ENCODE measurements around the gene HEATR3. TPM values are rescaled to one million over a fixed set of nuclear protein-coding genes. Genes with fewer than 3 reads are reported as not detected.

The HEATR3 gene
- total and polyA plus RNA-seq, 8 donors: 2.5 to 12.2 (median 7.6) TPM

- H3K4me3 ChIP-seq: no peak overlapping the region
- WGBS, 2 donors: 67 to 76% methylated on average over 11 of the region's 11 CpGs
- peaks cover 10 to 15% (median 11%) of the 10 kb centered on the region in 3 donors for H3K4me1 ChIP-seq
- no peak for TF ChIP-seq CTCF (IDR thresholded peaks at IDR 0.05)
- DNase-seq (no peak), FAIRE-seq (no peak), ATAC-seq (no peak)
- H3K36me3 ChIP-seq: no peaks in the 10 kb centered on the region
- no peak overlapping the region for H3K27ac ChIP-seq
- no peaks in the 10 kb centered on the region for H3K9me3 ChIP-seq
- no peaks in the 10 kb centered on the region for H3K27me3 ChIP-seq
- intact Hi-C loops (cut with DNase I): no loop called here
These were observed 41.6 kb upstream of the HEATR3 start for GRCh38 chr16:50024207-50024606.

- WGBS, 2 donors: 1% methylated on average over 44 to 65 of the region's 65 CpGs
- Histone ChIP-seq H3K4me3 (peak within 1 kb of the TSS; percentile 74 to 99 (median 89)), H3K27me3 (no peaks in the 10 kb centered on the region), H3K36me3 (no peaks in the 10 kb centered on the region), H3K4me1 (peaks cover 10 to 15% (median 11%) of the 10 kb centered on the region in 3 donors), H3K9me3 (no peaks in the 10 kb centered on the region), H3K27ac (peak within 1 kb of the TSS; percentile 39 to 78 (median 72))
- DNase-seq (peak; percentile 93 to 98 (median 94)), FAIRE-seq (peak; percentile 78), ATAC-seq (peak; percentile 99 to 100 (median 100))
- peak; percentile 96 to 99 (median 98) for TF ChIP-seq CTCF (IDR thresholded peaks at IDR 0.05)
- intact Hi-C loops (cut with DNase I): no loop called here
These were observed 40.9 kb upstream of the HEATR3 start, which contains the start of gene CNEP1R1 for GRCh38 chr16:50024684-50025536. TSS of gene CNEP1R1 (plus strand) at chr16:50025225. CDS start at chr16:50025316, 91 bp downstream.

- H3K27ac ChIP-seq: peak overlapping the region; percentile 39 to 78 (median 72)
- 0% methylated on average over 17 of the region's 17 CpGs for WGBS, 2 donors
- FAIRE-seq (no peak), ATAC-seq (peak; percentile 16 to 36 (median 26)), DNase-seq (peak in 2 of 6 donors; percentile 20 to 22)
- TF ChIP-seq CTCF (IDR thresholded peaks at IDR 0.05): no peak
- peaks cover 10 to 15% (median 11%) of the 10 kb centered on the region in 3 donors for H3K4me1 ChIP-seq
- intact Hi-C loops (cut with DNase I): no loop called here
- H3K27me3 ChIP-seq: no peaks in the 10 kb centered on the region
- peak overlapping the region; percentile 74 to 99 (median 89) for H3K4me3 ChIP-seq
- H3K9me3 ChIP-seq: no peaks in the 10 kb centered on the region
- no peaks in the 10 kb centered on the region for H3K36me3 ChIP-seq
These were observed 40.2 kb upstream of the HEATR3 start for GRCh38 chr16:50025537-50025931.

- H3K4me3 ChIP-seq: no peak overlapping the region
- H3K36me3 ChIP-seq: peaks cover 0 to 8% (median 0%) of the 10 kb centered on the region in 3 donors
- peaks cover 10 to 15% (median 11%) of the 10 kb centered on the region in 3 donors for H3K4me1 ChIP-seq
- TF ChIP-seq CTCF (IDR thresholded peaks at IDR 0.05): no peak
- no peaks in the 10 kb centered on the region for H3K27me3 ChIP-seq
- ATAC-seq: no peak
- H3K27ac ChIP-seq: no peak overlapping the region
- DNase-seq: no peak
- H3K9me3 ChIP-seq: no peaks in the 10 kb centered on the region
- no peak for FAIRE-seq
- WGBS, 2 donors: 94 to 95% methylated on average over 5 of the region's 5 CpGs
- intact Hi-C loops (cut with DNase I): no loop called here
These were observed 37.9 kb upstream of the HEATR3 start for GRCh38 chr16:50027829-50028228.

Data from pancreas (tissue), 10 donors.